A673 (cell line): ENCODE measurements around the gene DOCK8.

ENCODE experiments used
- CTCF ChIP-seq: fragments of 300-800, 200-600 bp; sonication (generic); conservative IDR thresholded peaks from 2 replicates; pipeline ENCODE4 v1.5.1; 2017; ENCODE audit warnings: low read depth, mild to moderate bottlenecking, antibody characterized with exemption, low read length, moderate library complexity, mixed read lengths
- EZH2 ChIP-seq: fragments of 200-600 bp; sonication (generic); IDR thresholded peaks from 2 replicates; pipeline ENCODE4 v1.6.1; 2017; ENCODE audit warnings: borderline replicate concordance, low read depth, mild to moderate bottlenecking, mixed read lengths, antibody characterized with exemption, low read length; ENCODE audit not compliant: poor library complexity, severe bottlenecking

DNA sequence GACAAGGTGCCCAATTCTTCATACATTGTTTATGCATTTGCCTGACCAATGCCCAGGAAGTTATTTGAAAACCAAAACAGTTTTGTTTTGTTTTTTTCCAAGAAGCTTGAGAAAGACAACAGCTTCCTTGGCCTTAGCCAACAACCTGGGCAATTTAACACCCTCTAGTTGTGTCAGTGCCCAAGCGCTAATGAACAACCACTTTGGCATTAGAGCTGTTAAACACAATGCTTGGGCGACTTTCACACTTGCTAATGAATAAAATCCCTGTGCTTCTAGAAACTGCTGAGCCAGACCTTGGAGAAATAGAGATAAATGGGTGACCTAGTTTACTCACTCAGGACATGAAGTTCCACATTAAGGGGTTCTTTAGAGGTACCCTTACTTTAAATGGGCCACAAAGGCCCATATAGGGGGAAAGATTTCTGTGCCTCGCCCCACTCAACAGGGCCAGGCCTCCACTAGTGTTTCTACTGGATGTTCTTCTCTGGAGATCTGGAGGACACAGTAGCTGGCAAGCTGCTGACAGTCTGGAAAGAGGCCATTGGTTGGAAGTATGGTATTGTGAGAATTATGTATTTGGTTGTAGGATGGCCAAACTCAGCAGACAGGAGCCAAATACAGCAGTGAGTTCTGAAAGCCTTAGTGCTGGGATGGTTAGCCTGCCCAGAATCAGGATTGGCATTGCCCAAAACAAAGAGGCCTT, 179.8 kb downstream of the DOCK8 start:
- TF ChIP-seq CTCF (no peak), EZH2 (no peak)
